Fibroblast of lung (primary cell): ENCODE results near the gene CLIC4. TPM values are rescaled to one million over a fixed set of nuclear protein-coding genes. Genes with fewer than 3 reads are reported as not detected.

Source experiments
- DNase-seq, 2 donors: peaks; one replicate each; pipeline versions ENCODE4 v3.0.0 to v3.0.0-alpha.2; 2010; ENCODE audit warnings: low read depth in 2 of 2
- H2AFZ ChIP-seq: 2 replicates; pipeline ENCODE4 v1.5.1; 2012; ENCODE audit warnings: low read length, control low read depth, inconsistent platforms
- H3K27ac ChIP-seq: 2 replicates; pipeline ENCODE4 v1.5.1; 2011; ENCODE audit warnings: low read length, control low read depth; ENCODE audit not compliant: insufficient read depth
- H3K27me3 ChIP-seq: 2 replicates; pipeline ENCODE4 v1.5.1; 2011; ENCODE audit warnings: mild to moderate bottlenecking, low read length; ENCODE audit not compliant: control insufficient read depth, insufficient read depth
- H3K36me3 ChIP-seq: 2 replicates; pipeline ENCODE4 v1.5.1; 2011; ENCODE audit warnings: low read length; ENCODE audit not compliant: control insufficient read depth, insufficient read depth
- H3K4me1 ChIP-seq: 2 replicates; pipeline ENCODE4 v1.5.1; 2011; ENCODE audit warnings: low read length; ENCODE audit not compliant: control insufficient read depth, insufficient read depth; ENCODE audit errors: extremely low read depth
- H3K4me2 ChIP-seq: 2 replicates; pipeline ENCODE4 v1.5.1; 2011; ENCODE audit warnings: low read length, control low read depth; ENCODE audit not compliant: insufficient read depth; ENCODE audit errors: extremely low read depth
- H3K4me3 ChIP-seq, 4 experiments: fragments of 200-600 bp in 1 of 4; sonication (generic) in 1 of 4; replicated peaks in 1 of 4; 2 replicates each; pipeline ENCODE4 v1.5.1; 2011 to 2016; ENCODE audit warnings: low read length in 4 of 4, low read depth in 3 of 4, mild to moderate bottlenecking in 3 of 4, control low read depth in 2 of 4, inconsistent platforms in 1 of 4, mixed read lengths in 1 of 4; ENCODE audit not compliant: insufficient read depth in 1 of 4; ENCODE audit errors: control extremely low read depth in 1 of 4
- H3K79me2 ChIP-seq: 2 replicates; pipeline ENCODE4 v1.5.1; 2012; ENCODE audit warnings: mild to moderate bottlenecking, low read length, inconsistent platforms; ENCODE audit not compliant: control insufficient read depth, insufficient read depth
- H3K9ac ChIP-seq: 2 replicates; pipeline ENCODE4 v1.5.1; 2011; ENCODE audit warnings: mild to moderate bottlenecking, low read length, control low read depth; ENCODE audit not compliant: insufficient read depth
- H3K9me3 ChIP-seq: 2 replicates; pipeline ENCODE4 v1.5.1; 2012; ENCODE audit warnings: low read depth, low read length; ENCODE audit not compliant: control insufficient read depth, insufficient read depth
- H4K20me1 ChIP-seq: 2 replicates; pipeline ENCODE4 v1.5.1; 2011; ENCODE audit warnings: low read length; ENCODE audit not compliant: control insufficient read depth, insufficient read depth; ENCODE audit errors: extremely low read depth
- EZH2 ChIP-seq: IDR thresholded peaks from 2 replicates; pipeline ENCODE4 v1.5.1; 2012; ENCODE audit warnings: low read length, control low read depth, mild to moderate bottlenecking; ENCODE audit errors: missing control alignments
- polyA plus RNA-seq, 2 donors: library from polyadenylated mRNA; depleted of rRNA in 1 of 2; stranded (reverse) in 1 of 2; unstranded in 1 of 2; fragments of >200 nt; gene quantifications; 2 replicates each; pipeline ENCODE4 v1.2.1, GENCODE V29; 2011 to 2012; ENCODE audit warnings: missing spikeins in 1 of 2
- total RNA-seq: library from RNA; depleted of rRNA; stranded (reverse); fragments of >200 nt; gene quantifications from 2 replicates; pipeline ENCODE4 v1.2.1, GENCODE V29; 2014
- TF ChIP-seq, protein P1 (sequence below), 2 donors: IDR thresholded peaks in 1 of 2; conservative IDR thresholded peaks in 1 of 2; 1 replicate in 1 of 2; 2 replicates in 1 of 2; pipeline ENCODE4 v1.5.1; 2011 to 2012; ENCODE audit warnings: low read length in 2 of 2, control low read depth in 1 of 2, inconsistent platforms in 1 of 2, low read depth in 1 of 2, mild to moderate bottlenecking in 1 of 2

The CLIC4 gene
- total and polyA plus RNA-seq, 2 donors (not counting 1 experiment from before 2014, with no cell fraction given) = 368 to 494 TPM

DNA sequence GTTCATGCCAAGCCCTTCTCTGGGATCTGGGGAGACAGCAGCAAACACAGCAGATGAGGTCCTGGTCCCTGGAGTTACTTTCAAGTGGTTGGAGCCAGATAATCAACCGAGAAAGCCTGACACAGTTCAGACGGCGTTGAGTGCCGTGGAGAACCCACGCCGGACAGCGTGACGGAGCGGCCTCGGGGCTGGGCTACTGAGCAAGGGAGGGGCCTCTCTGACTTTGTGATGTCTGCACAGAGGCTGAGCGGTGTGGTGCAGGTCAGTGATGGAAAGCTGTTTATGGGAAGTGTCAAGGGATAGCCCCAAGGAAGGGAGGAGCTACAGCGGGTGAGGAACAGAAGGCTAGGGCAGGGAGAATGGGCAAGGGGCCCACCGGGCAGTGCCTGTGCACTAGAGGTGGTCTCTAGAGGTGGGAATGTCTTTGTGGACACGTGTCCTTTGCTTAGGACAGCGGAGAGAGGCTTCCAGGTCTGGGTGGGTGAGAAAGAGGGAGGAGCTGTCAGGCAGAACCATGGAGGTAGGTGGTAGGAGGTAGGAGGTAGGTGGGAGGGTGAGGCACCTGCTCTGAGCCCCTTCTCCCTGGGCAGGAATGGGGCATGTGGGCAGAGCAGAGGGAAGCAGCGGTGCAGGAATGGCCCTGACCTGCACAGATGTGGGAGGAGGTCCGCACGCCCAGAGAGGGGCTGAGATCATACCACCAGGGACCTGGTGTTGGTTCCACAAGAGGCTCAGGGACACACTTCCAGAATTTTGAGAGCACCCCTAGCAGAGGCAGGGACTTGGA lies 122.0 kb downstream of the CLIC4 start:
- H3K9ac ChIP-seq = no peak overlapping the region
- TF ChIP-seq EZH2 = no peak
- TF ChIP-seq, protein P1, sequence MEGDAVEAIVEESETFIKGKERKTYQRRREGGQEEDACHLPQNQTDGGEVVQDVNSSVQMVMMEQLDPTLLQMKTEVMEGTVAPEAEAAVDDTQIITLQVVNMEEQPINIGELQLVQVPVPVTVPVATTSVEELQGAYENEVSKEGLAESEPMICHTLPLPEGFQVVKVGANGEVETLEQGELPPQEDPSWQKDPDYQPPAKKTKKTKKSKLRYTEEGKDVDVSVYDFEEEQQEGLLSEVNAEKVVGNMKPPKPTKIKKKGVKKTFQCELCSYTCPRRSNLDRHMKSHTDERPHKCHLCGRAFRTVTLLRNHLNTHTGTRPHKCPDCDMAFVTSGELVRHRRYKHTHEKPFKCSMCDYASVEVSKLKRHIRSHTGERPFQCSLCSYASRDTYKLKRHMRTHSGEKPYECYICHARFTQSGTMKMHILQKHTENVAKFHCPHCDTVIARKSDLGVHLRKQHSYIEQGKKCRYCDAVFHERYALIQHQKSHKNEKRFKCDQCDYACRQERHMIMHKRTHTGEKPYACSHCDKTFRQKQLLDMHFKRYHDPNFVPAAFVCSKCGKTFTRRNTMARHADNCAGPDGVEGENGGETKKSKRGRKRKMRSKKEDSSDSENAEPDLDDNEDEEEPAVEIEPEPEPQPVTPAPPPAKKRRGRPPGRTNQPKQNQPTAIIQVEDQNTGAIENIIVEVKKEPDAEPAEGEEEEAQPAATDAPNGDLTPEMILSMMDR (conservative IDR thresholded peaks at IDR 0.05 in 1 of 2, IDR thresholded peaks at IDR 0.05 in 1 of 2; ENCODE audit: low read depth in 1 of 2, low read length in 2 of 2) = no peak

DNA sequence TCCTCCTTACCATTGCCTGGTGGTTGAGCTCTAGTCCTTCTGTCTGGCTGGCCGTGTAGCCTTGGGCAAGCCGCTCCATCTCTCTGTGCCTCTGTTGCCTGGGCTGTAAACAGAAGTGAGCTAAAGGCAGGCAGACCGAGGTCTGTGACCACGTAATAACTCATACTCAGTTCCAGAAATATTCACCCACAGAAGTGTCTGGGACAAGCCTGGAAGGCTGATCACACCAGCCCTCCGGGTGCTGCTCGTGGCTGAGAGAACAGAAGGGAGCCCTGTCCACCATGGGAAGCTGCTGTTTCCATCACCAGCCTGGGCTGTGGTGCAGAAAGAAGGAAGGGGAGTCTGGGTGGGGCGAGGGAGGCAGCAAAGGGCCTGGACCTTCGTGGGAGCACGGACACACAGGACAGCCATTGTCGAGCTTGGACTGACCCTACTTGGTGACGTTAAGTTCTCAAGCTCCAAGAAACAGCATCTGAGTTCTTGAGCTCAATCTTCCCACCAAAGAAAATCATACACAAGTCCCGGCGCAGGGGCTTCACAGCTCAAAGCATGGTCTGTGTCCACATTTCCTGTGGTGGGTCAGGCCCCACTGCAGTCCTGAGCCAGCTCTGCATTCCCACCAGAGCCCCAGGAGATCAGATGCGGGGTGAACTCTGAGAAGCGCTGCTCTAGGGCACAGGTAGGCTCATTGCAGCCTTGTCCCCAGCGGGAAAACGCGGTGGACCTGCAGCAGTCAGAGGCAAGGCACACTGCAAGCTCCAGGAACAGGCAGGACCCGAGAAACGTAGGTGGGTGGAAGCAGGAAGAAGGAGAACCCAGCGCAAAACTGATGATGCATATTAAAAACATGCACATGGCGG lies 123.0 kb downstream of the CLIC4 start:
- no peak overlapping the region for H3K27ac ChIP-seq
- H2AFZ ChIP-seq = no peak overlapping the region
- no peaks in the 10 kb centered on the region for H3K4me1 ChIP-seq
- no peak overlapping the region for H3K4me3 ChIP-seq
- H3K36me3 ChIP-seq = no peaks in the 10 kb centered on the region
- no peaks in the 10 kb centered on the region for H3K79me2 ChIP-seq
- H3K27me3 ChIP-seq = peaks cover 8% of the 10 kb centered on the region
- H4K20me1 ChIP-seq = no peaks in the 10 kb centered on the region
- no peak overlapping the region for H3K4me2 ChIP-seq
- DNase-seq = no peak
- TF ChIP-seq, protein P1 (conservative IDR thresholded peaks at IDR 0.05 in 1 of 2, IDR thresholded peaks at IDR 0.05 in 1 of 2; ENCODE audit: low read depth in 1 of 2, low read length in 2 of 2) = no peak
- TF ChIP-seq EZH2 = no peak
- no peaks in the 10 kb centered on the region for H3K9me3 ChIP-seq
- no peak overlapping the region for H3K9ac ChIP-seq

More for the DNA sequence above, 122.0 kb downstream of the CLIC4 start:
- H3K79me2 ChIP-seq = no peaks in the 10 kb centered on the region
- DNase-seq = no peak
- no peaks in the 10 kb centered on the region for H3K36me3 ChIP-seq
- H3K27me3 ChIP-seq = peaks cover 8% of the 10 kb centered on the region
- H3K27ac ChIP-seq = no peak overlapping the region
- no peak overlapping the region for H3K4me2 ChIP-seq
- no peak overlapping the region for H2AFZ ChIP-seq
- no peaks in the 10 kb centered on the region for H3K4me1 ChIP-seq
- no peaks in the 10 kb centered on the region for H3K9me3 ChIP-seq
- H4K20me1 ChIP-seq = no peaks in the 10 kb centered on the region
- no peak overlapping the region for H3K4me3 ChIP-seq

DNA sequence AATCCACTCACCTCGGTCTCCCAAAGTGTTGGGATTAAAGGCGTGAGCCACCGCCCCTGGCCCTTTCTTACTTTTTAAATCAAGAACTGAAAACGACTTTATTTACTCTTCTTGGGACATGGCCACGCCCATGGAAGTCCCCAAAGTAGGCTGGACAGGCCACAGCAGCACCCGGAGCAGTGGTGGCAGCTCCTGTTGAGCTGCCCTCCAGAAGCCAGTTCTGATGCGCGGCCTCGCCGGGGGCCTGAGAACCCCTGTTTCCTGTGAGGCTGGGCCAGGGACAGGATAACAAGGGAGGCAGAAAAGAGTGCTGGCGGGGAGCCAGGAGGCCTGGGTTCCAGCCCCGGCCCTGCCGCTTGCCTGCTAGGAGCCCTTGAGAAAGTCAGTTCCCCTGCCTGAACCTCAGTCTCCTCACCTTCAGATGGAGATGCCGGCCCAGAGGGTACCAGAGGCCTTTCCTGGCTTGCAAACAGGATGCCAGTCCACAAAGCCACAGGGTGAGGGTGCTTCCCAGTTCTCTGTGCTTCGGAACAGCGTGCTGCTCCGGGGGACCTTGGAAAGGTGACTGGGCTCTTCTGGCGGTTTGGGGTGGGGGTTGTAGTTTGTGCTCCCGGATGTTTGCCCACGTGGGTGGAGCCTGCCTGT lies 125.4 kb downstream of the CLIC4 start:
- no peak for DNase-seq
- Histone ChIP-seq H3K27me3 (peaks cover 8% of the 10 kb centered on the region), H3K4me1 (no peaks in the 10 kb centered on the region), H3K4me2 (no peak overlapping the region), H3K79me2 (no peaks in the 10 kb centered on the region), H2AFZ (no peak overlapping the region), H3K9ac (no peak overlapping the region), H3K9me3 (no peaks in the 10 kb centered on the region), H3K4me3 (no peak overlapping the region), H3K27ac (no peak overlapping the region), H3K36me3 (no peaks in the 10 kb centered on the region), H4K20me1 (no peaks in the 10 kb centered on the region)
- no peak for TF ChIP-seq EZH2
- TF ChIP-seq, protein P1 (conservative IDR thresholded peaks at IDR 0.05 in 1 of 2, IDR thresholded peaks at IDR 0.05 in 1 of 2; ENCODE audit: low read depth in 1 of 2, low read length in 2 of 2) = no peak
